Effector memory CD4-positive, alpha-beta T cell (primary cell): ENCODE data around the gene DNM1L.
"Not testable (repeated sequence)": the region's sequence is repeated elsewhere in the genome, so short reads cannot be mapped to it uniquely, and the experiment has no call there.

ENCODE experiments used
- DNase-seq, 3 donors: peaks; one replicate each; pipeline ENCODE4 v3.0.0-alpha.2; 2020
- H3K27ac ChIP-seq: 2 replicates; pipeline ENCODE4 v1.7.0; 2013; ENCODE audit warnings: mild to moderate bottlenecking, low read length, moderate library complexity; ENCODE audit not compliant: insufficient read depth, poor library complexity, severe bottlenecking
- H3K27me3 ChIP-seq: replicated peaks from 2 replicates; pipeline ENCODE4 v1.7.0; 2013; ENCODE audit warnings: mild to moderate bottlenecking, low read length; ENCODE audit not compliant: insufficient read depth, control insufficient read depth, poor library complexity, severe bottlenecking
- H3K36me3 ChIP-seq: 2 replicates; pipeline ENCODE4 v1.7.0; 2013; ENCODE audit warnings: mild to moderate bottlenecking, low read length, moderate library complexity; ENCODE audit not compliant: control insufficient read depth, insufficient read depth
- H3K4me1 ChIP-seq: 2 replicates; pipeline ENCODE4 v1.7.0; 2013; ENCODE audit warnings: low read length, mild to moderate bottlenecking; ENCODE audit not compliant: control insufficient read depth, insufficient read depth, poor library complexity, severe bottlenecking
- H3K4me3 ChIP-seq: 2 replicates; pipeline ENCODE4 v1.7.0; 2013; ENCODE audit warnings: low read length, low read depth, mild to moderate bottlenecking; ENCODE audit not compliant: insufficient read depth, poor library complexity, severe bottlenecking
- H3K9me3 ChIP-seq: 2 replicates; pipeline ENCODE4 v1.7.0; 2013; ENCODE audit warnings: mild to moderate bottlenecking, low read length, moderate library complexity; ENCODE audit not compliant: control insufficient read depth

Gene DNM1L

GRCh38 chr12:32714772-32715171 lies 35.7 kb downstream of the DNM1L start:
- H3K9me3 ChIP-seq: no peaks in the 10 kb centered on the region
- H3K4me3 ChIP-seq: no peak overlapping the region
- H3K4me1 ChIP-seq: no peaks in the 10 kb centered on the region
- DNase-seq: no peak
- no peaks in the 10 kb centered on the region for H3K27me3 ChIP-seq
- H3K27ac ChIP-seq: no peak overlapping the region
- peaks cover 17% of the 10 kb centered on the region for H3K36me3 ChIP-seq

- H3K27me3 ChIP-seq: no peaks in the 10 kb centered on the region
- H3K9me3 ChIP-seq: no peaks in the 10 kb centered on the region
- H3K36me3 ChIP-seq: peaks cover 19% of the 10 kb centered on the region
- H3K4me3 ChIP-seq: no peak overlapping the region
- no peak for DNase-seq
- no peak overlapping the region for H3K27ac ChIP-seq
- H3K4me1 ChIP-seq: no peaks in the 10 kb centered on the region
These were observed 39.8 kb downstream of the DNM1L start for GRCh38 chr12:32718926-32719325.

- H3K27me3 ChIP-seq, H3K27ac ChIP-seq, DNase-seq, H3K4me1 ChIP-seq, H3K9me3 ChIP-seq, H3K4me3 ChIP-seq: not testable (repeated sequence)
- H3K36me3 ChIP-seq: peaks cover 12% of the 10 kb centered on the region
These were observed 46.2 kb downstream of the DNM1L start for GRCh38 chr12:32725308-32725707.

GRCh38 chr12:32726286-32726685 lies 47.2 kb downstream of the DNM1L start:
- H3K4me1 ChIP-seq: no peaks in the 10 kb centered on the region
- H3K9me3 ChIP-seq: no peaks in the 10 kb centered on the region
- no peak overlapping the region for H3K27ac ChIP-seq
- no peak overlapping the region for H3K4me3 ChIP-seq
- H3K36me3 ChIP-seq: peaks cover 9% of the 10 kb centered on the region
- no peaks in the 10 kb centered on the region for H3K27me3 ChIP-seq
- DNase-seq: no peak

GRCh38 chr12:32727237-32727636 lies 48.1 kb downstream of the DNM1L start:
- no peak overlapping the region for H3K4me3 ChIP-seq
- no peaks in the 10 kb centered on the region for H3K4me1 ChIP-seq
- no peaks in the 10 kb centered on the region for H3K27me3 ChIP-seq
- no peak overlapping the region for H3K27ac ChIP-seq
- H3K36me3 ChIP-seq: peaks cover 18% of the 10 kb centered on the region
- DNase-seq: no peak
- H3K9me3 ChIP-seq: no peaks in the 10 kb centered on the region

GRCh38 chr12:32734952-32735351 lies 55.9 kb downstream of the DNM1L start:
- peaks cover 41% of the 10 kb centered on the region for H3K36me3 ChIP-seq
- H3K9me3 ChIP-seq: no peaks in the 10 kb centered on the region
- no peak overlapping the region for H3K27ac ChIP-seq
- no peaks in the 10 kb centered on the region for H3K4me1 ChIP-seq
- no peak overlapping the region for H3K4me3 ChIP-seq
- DNase-seq: no peak
- H3K27me3 ChIP-seq: no peaks in the 10 kb centered on the region

GRCh38 chr12:32736445-32736844 lies 57.3 kb downstream of the DNM1L start:
- Histone ChIP-seq H3K4me3 (no peak overlapping the region), H3K9me3 (no peaks in the 10 kb centered on the region), H3K27me3 (no peaks in the 10 kb centered on the region), H3K27ac (no peak overlapping the region), H3K36me3 (peaks cover 52% of the 10 kb centered on the region), H3K4me1 (no peaks in the 10 kb centered on the region)
- DNase-seq: no peak

GRCh38 chr12:32737715-32738114 lies 58.6 kb downstream of the DNM1L start:
- H3K27me3 ChIP-seq: no peaks in the 10 kb centered on the region
- H3K4me3 ChIP-seq: no peak overlapping the region
- no peaks in the 10 kb centered on the region for H3K4me1 ChIP-seq
- peaks cover 49% of the 10 kb centered on the region for H3K36me3 ChIP-seq
- no peak for DNase-seq
- no peak overlapping the region for H3K27ac ChIP-seq
- no peaks in the 10 kb centered on the region for H3K9me3 ChIP-seq

- H3K9me3 ChIP-seq: no peaks in the 10 kb centered on the region
- H3K4me1 ChIP-seq: no peaks in the 10 kb centered on the region
- no peak for DNase-seq
- peaks cover 60% of the 10 kb centered on the region for H3K36me3 ChIP-seq
- no peak overlapping the region for H3K27ac ChIP-seq
- H3K27me3 ChIP-seq: no peaks in the 10 kb centered on the region
- H3K4me3 ChIP-seq: no peak overlapping the region
These were observed 60.2 kb downstream of the DNM1L start for GRCh38 chr12:32739279-32739678.

GRCh38 chr12:32742133-32742532 lies 63.0 kb downstream of the DNM1L start:
- H3K9me3 ChIP-seq: no peaks in the 10 kb centered on the region
- no peaks in the 10 kb centered on the region for H3K27me3 ChIP-seq
- DNase-seq: no peak
- H3K36me3 ChIP-seq: peaks cover 75% of the 10 kb centered on the region
- no peaks in the 10 kb centered on the region for H3K4me1 ChIP-seq
- no peak overlapping the region for H3K27ac ChIP-seq
- H3K4me3 ChIP-seq: no peak overlapping the region

- Histone ChIP-seq H3K27me3 (no peaks in the 10 kb centered on the region), H3K9me3 (no peaks in the 10 kb centered on the region), H3K4me1 (no peaks in the 10 kb centered on the region), H3K27ac (no peak overlapping the region), H3K4me3 (no peak overlapping the region), H3K36me3 (peaks cover 78% of the 10 kb centered on the region)
- DNase-seq: no peak
These were observed 64.2 kb downstream of the DNM1L start for GRCh38 chr12:32743264-32743663.
